HG02588 (cell line): ENCODE measurements around the gene SMIM7.

Source experiments
- ATAC-seq: cut with Tn5 transposase; IDR thresholded peaks from one replicate; pipeline ENCODE4 v1.9.1; 2021; ENCODE audit warnings: mild to moderate bottlenecking, moderate library complexity; ENCODE audit not compliant: unreplicated experiment

SMIM7 gene

GRCh38 chr19:16623066-16623465 lies 36.9 kb downstream of the SMIM7 start:
- no peak for ATAC-seq

- ATAC-seq = no peak
These were observed 38.7 kb downstream of the SMIM7 start for GRCh38 chr19:16621165-16621800.

- no peak for ATAC-seq
These were observed 39.4 kb downstream of the SMIM7 start for GRCh38 chr19:16620584-16620983.

GRCh38 chr19:16620018-16620417 lies 39.9 kb downstream of the SMIM7 start:
- ATAC-seq = no peak

- ATAC-seq = no peak
These were observed 40.5 kb downstream of the SMIM7 start for GRCh38 chr19:16619457-16619856.

GRCh38 chr19:16618248-16618647 lies 41.7 kb downstream of the SMIM7 start:
- ATAC-seq = no peak

GRCh38 chr19:16615808-16616207 lies 44.1 kb downstream of the SMIM7 start:
- no peak for ATAC-seq

- ATAC-seq = no peak
These were observed 45.0 kb downstream of the SMIM7 start for GRCh38 chr19:16614941-16615340.

- ATAC-seq = no peak
These were observed 46.1 kb downstream of the SMIM7 start for GRCh38 chr19:16613841-16614240.

GRCh38 chr19:16612636-16613035 lies 47.3 kb downstream of the SMIM7 start:
- no peak for ATAC-seq

- ATAC-seq = no peak
These were observed 48.8 kb downstream of the SMIM7 start for GRCh38 chr19:16611121-16611520.

GRCh38 chr19:16609511-16610200 lies 50.3 kb downstream of the SMIM7 start:
- ATAC-seq = no peak

GRCh38 chr19:16608290-16608739 lies 51.6 kb downstream of the SMIM7 start:
- ATAC-seq = no peak

GRCh38 chr19:16607819-16608218 lies 52.1 kb downstream of the SMIM7 start:
- no peak for ATAC-seq

GRCh38 chr19:16605553-16605994 lies 54.4 kb downstream of the SMIM7 start:
- ATAC-seq = no peak

GRCh38 chr19:16605115-16605514 lies 54.8 kb downstream of the SMIM7 start:
- ATAC-seq = no peak

GRCh38 chr19:16604615-16605014 lies 55.3 kb downstream of the SMIM7 start:
- ATAC-seq = no peak

- no peak for ATAC-seq
These were observed 56.9 kb downstream of the SMIM7 start for GRCh38 chr19:16603090-16603489.

- no peak for ATAC-seq
These were observed 58.4 kb downstream of the SMIM7 start for GRCh38 chr19:16601378-16602052.

- ATAC-seq = no peak
These were observed 59.1 kb downstream of the SMIM7 start for GRCh38 chr19:16600824-16601223.

- no peak for ATAC-seq
These were observed 60.1 kb downstream of the SMIM7 start for GRCh38 chr19:16599655-16600346.
